Retinal pigment epithelial cell (primary cell): ENCODE results near the gene NR0B2.

Experiments
- DNase-seq: peaks from one replicate; pipeline ENCODE4 v3.0.0-alpha.2; 2010; ENCODE audit warnings: low read depth
- H3K4me3 ChIP-seq: 2 replicates; pipeline ENCODE4 v1.5.1; 2011; ENCODE audit warnings: mild to moderate bottlenecking, low read length, control low read depth, moderate library complexity
- TF ChIP-seq, protein P1 (sequence below): conservative IDR thresholded peaks from 2 replicates; pipeline ENCODE4 v1.5.1; 2011; ENCODE audit warnings: low read depth, low read length, control low read depth, inconsistent platforms

NR0B2 gene

DNA sequence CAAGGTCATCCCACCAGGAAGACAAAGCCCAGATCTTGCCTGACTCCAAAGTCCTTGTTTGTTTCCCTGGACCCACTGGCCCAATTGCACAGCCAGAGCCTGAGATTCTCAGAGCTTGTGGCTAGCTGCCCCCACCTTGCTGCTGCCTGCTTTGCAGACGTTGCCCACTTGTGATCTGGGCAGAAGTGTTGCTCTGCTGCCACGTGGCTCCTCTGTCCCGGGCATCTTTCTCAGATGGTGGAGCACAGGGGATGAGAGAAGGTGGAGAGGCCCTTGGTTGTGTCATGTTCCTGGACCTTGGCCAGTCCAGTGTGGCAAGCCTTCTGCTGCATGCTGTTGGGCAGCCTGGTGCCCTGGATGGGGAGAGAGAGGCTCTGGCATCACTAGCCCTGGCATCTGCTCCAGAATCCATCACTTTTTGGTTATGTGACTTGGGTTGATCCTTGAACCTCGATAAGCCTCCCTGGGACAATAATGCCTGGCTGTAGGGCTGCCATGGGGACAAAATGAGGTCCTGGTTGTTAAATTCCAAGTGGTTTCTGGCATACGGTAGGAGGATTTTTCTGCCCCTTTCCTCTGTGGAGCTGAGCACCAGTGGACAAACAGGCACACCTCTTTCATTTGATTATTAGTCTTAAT, 1.5 kb upstream of the NR0B2 start:
- no peak overlapping the region for H3K4me3 ChIP-seq
- TF ChIP-seq, protein P1, sequence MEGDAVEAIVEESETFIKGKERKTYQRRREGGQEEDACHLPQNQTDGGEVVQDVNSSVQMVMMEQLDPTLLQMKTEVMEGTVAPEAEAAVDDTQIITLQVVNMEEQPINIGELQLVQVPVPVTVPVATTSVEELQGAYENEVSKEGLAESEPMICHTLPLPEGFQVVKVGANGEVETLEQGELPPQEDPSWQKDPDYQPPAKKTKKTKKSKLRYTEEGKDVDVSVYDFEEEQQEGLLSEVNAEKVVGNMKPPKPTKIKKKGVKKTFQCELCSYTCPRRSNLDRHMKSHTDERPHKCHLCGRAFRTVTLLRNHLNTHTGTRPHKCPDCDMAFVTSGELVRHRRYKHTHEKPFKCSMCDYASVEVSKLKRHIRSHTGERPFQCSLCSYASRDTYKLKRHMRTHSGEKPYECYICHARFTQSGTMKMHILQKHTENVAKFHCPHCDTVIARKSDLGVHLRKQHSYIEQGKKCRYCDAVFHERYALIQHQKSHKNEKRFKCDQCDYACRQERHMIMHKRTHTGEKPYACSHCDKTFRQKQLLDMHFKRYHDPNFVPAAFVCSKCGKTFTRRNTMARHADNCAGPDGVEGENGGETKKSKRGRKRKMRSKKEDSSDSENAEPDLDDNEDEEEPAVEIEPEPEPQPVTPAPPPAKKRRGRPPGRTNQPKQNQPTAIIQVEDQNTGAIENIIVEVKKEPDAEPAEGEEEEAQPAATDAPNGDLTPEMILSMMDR: no peak
- no peak for DNase-seq

DNA sequence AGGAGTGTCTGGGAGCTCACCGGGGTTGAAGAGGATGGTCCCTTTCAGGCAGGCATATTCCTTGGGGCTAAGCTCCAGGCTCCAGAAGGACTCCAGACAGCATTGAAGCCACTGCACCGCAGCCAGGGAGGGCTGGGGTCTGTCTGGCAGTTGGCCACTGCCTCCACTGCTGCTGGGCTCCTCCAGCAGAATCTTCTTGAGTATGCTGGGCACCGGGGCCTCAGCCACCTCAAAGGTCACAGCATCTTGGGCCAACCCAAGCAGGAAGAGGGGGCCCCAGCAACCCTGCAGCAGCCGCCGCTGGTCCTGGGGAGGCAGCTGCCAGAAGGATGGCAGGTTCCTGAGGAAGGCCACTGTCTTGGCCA, 404 bp downstream of the NR0B2 start:
- H3K4me3 ChIP-seq: no peak overlapping the region
- DNase-seq: no peak
- TF ChIP-seq, protein P1: no peak

DNA sequence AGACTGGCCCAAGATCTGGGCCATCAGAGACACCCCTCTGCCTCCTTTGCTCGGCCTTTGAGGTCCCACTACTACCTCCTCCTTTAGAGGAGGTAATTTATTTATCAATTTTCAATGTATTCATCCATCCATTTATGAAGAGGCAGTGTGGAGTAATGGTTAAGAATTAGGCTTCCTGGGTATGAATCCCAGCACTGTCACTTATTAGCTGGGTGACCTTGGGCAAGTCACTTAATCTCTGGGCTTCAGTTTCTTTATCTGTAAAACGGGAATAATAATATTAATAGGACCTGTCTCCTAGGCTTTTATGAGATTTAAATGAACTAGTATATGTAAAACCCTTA, 1.7 kb downstream of the NR0B2 start:
- TF ChIP-seq, protein P1: no peak
- no peak for DNase-seq
- no peak overlapping the region for H3K4me3 ChIP-seq

DNA sequence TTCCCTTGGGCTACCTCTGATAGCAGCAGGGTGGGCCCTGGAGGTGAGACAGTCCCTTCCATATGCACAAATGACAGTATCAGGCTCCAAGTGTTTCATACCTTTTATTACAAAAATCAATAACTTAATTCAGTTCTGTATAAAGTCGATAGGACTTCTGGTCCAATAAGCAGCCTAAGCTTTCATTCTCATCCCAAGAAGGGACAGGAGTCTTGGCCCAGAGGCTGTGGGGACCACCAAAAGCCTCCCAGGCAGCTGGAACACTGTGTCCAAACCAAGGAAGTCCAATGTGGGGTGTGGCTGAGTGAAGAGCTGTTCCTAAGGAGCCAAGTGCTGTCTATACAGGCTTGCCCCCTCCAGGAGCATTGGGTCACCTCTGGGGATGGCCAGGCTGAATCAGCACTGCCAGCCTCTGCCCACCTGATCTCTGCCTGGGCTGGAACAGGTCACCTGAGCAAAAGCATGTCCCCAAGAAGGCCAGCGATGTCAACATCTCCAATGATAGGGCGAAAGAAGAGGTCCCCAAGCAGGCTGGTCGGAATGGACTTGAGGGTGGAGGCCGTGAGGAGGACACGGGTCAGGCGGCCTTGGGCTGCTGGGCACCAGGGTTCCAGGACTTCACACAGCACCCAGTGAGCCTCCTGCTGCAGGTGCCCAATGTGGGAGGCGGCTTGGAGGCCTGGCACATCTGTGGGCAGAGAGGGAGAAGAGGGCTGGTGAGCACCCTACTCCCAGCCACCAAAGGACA, 2.2 kb downstream of the NR0B2 start:
- no peak overlapping the region for H3K4me3 ChIP-seq
- TF ChIP-seq, protein P1: no peak
- no peak for DNase-seq

DNA sequence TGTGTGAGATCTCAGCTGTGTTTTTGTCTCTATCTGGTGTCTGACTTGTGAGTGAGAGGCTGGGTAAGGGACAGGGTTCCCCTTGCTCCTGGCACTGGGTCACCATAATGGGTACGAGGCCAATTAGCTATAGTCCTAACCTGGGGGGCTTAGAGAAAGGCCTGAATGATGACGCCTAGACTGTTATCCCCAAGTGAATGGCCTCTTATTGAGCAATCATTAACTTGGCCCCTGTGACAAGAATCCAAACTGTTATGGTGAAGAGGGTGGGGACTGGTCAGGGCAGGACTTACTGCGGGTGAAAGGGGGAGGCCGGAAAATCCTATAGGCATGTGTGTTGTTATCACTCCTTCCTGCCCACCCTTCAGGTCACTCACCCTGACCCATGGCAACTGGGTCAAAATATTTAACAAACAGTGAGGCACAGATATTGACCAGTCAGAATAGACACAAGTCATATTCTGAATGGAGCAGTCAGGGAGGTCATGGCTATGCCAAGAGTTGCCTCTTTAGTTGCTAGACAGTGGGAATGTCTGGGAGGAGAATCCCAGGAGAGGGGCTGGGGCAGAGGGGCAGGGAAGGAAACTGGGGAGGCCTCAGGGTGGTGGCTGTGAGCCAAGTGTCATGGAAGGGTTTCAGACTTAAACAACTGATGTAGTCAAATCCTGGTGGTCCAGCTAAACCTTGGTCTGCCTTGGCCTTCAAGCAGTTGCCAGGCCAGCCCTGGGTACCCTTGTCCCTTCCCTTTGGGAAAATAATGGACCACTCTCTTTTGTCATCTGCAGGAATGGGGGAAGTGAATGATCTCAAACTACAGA, 3.2 kb downstream of the NR0B2 start:
- TF ChIP-seq, protein P1: no peak
- DNase-seq: no peak
- H3K4me3 ChIP-seq: no peak overlapping the region

DNA sequence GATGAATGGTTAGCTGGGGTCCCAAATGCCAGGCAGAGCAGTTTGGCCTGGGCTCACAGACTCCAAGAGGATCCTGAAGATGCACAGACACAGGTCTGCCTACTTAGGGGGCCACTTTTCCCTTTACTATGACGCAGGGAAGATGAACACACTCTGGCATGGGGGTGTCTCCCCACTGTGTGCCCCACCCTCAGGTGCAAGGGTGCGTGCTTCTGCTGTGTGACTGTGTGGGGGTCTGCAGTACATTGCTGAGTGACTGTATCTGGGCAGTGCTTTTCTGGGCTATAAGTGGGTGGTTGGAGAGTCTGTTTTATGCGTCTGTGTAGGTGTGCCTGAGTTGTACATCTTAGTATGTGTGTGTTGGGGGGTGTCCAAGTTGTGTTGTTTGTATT, 3.8 kb downstream of the NR0B2 start:
- TF ChIP-seq, protein P1: no peak
- H3K4me3 ChIP-seq: no peak overlapping the region
- no peak for DNase-seq
